PC-9 (cell line): ENCODE results near the gene LPCAT1. TPM values are rescaled to one million over a fixed set of nuclear protein-coding genes. Genes with fewer than 3 reads are reported as not detected.

Source experiments
- BruUV-seq: library from RNA; stranded (reverse); fragments of 400-500 nt; replicated peaks from 2 replicates; lab custom pipeline; 2021; lab: Mats Ljungman, UMichigan
- CTCF ChIA-PET: fragments of 300-600 bp; sonication (Branson Sonifier 250); formaldehyde crosslinking; loops from one replicate; lab custom pipeline; 2022; ENCODE audit warnings: antibody characterized with exemption; lab: Charles Lee
- POLR2A ChIA-PET: fragments of 300-600 bp; sonication (Branson Sonifier 250); formaldehyde crosslinking; loops from one replicate; lab custom pipeline; 2022; ENCODE audit warnings: antibody characterized with exemption; ENCODE audit not compliant: unreplicated experiment; lab: Charles Lee
- DNase-seq, 2 experiments: peaks; one replicate each; pipeline versions ENCODE4 v3.0.0 to v3.0.0-alpha.2; 2015 to 2022; ENCODE audit warnings: mixed read lengths in 1 of 2
- H2AFZ ChIP-seq: fragments of 200-600 bp; sonication (generic); 2 replicates; pipeline ENCODE4 v1.8.1; 2017; ENCODE audit warnings: antibody characterized with exemption
- H3F3A ChIP-seq: fragments of 200-600 bp; sonication (generic); 2 replicates; pipeline ENCODE4 v1.8.1; 2017; ENCODE audit warnings: antibody characterized with exemption, mild to moderate bottlenecking, low read depth; ENCODE audit not compliant: insufficient read depth
- H3K27ac ChIP-seq: fragments of 200-600 bp; sonication (generic); 2 replicates; pipeline ENCODE4 v1.6.1; 2016; ENCODE audit warnings: mixed run types
- H3K27me3 ChIP-seq: fragments of 200-600 bp; sonication (generic); 2 replicates; pipeline ENCODE4 v1.6.1; 2016; ENCODE audit warnings: low read depth, mixed run types; ENCODE audit not compliant: insufficient read depth
- H3K36me3 ChIP-seq: fragments of 200-600 bp; sonication (generic); 2 replicates; pipeline ENCODE4 v1.6.1; 2016; ENCODE audit warnings: low read depth, mixed run types
- H3K4me1 ChIP-seq: fragments of 200-600 bp; sonication (generic); replicated peaks from 2 replicates; pipeline ENCODE4 v1.6.1; 2016; ENCODE audit warnings: mixed run types; ENCODE audit not compliant: insufficient read depth
- H3K4me2 ChIP-seq: fragments of 200-600 bp; sonication (generic); 2 replicates; pipeline ENCODE4 v1.6.1; 2017; ENCODE audit warnings: mixed run types
- H3K4me3 ChIP-seq: fragments of 200-600 bp; sonication (generic); 2 replicates; pipeline ENCODE4 v1.6.1; 2016; ENCODE audit warnings: mixed run types
- H3K79me2 ChIP-seq: fragments of 200-600 bp; sonication (generic); 2 replicates; pipeline ENCODE4 v1.6.1; 2017; ENCODE audit warnings: low read depth, mixed run types
- H3K9me2 ChIP-seq: fragments of 200-600 bp; sonication (generic); 2 replicates; pipeline ENCODE4 v1.8.1; 2017; ENCODE audit warnings: mild to moderate bottlenecking; ENCODE audit not compliant: insufficient read depth
- H3K9me3 ChIP-seq: fragments of 200-600 bp; sonication (generic); 2 replicates; pipeline ENCODE4 v1.8.1; 2016; ENCODE audit warnings: low read depth; ENCODE audit not compliant: insufficient read depth
- H4K20me1 ChIP-seq: fragments of 200-600 bp; sonication (generic); 2 replicates; pipeline ENCODE4 v1.8.1; 2017; ENCODE audit not compliant: insufficient read depth
- CTCF ChIP-seq: fragments of 200-600 bp; sonication (generic); conservative IDR thresholded peaks from 2 replicates; pipeline ENCODE4 v1.6.1; 2017; ENCODE audit warnings: mixed run types, antibody characterized with exemption, mild to moderate bottlenecking, moderate library complexity
- EZH2 ChIP-seq: fragments of 200-600 bp; sonication (generic); IDR thresholded peaks from 2 replicates; pipeline ENCODE4 v1.8.0; 2017; ENCODE audit warnings: antibody characterized with exemption, low read depth
- intact Hi-C: fragments of 100-400 bp; cut with micrococcal nuclease; formaldehyde crosslinking; loops from one replicate; pipeline ENCODE4 v1.10.0; 2022; ENCODE audit not compliant: unreplicated experiment
- total RNA-seq: library from RNA; stranded (reverse); gene quantifications from 2 replicates; pipeline ENCODE4 v1.2.3, GENCODE V29; 2021

The LPCAT1 gene
- total RNA-seq, 1 experiment from 2014 or later = 96.1 TPM

GRCh38 chr5:1420211-1421195 lies 103.3 kb downstream of the LPCAT1 start:
- CTCF ChIA-PET = no interaction called here
- Histone ChIP-seq H3K4me2 (no peak overlapping the region), H3K27ac (no peak overlapping the region), H3K9me2 (no peaks in the 10 kb centered on the region), H3K36me3 (no peaks in the 10 kb centered on the region), H2AFZ (no peak overlapping the region), H3K4me1 (no peaks in the 10 kb centered on the region), H4K20me1 (no peaks in the 10 kb centered on the region), H3F3A (no peaks in the 10 kb centered on the region), H3K9me3 (no peaks in the 10 kb centered on the region), H3K27me3 (peaks cover 88% of the 10 kb centered on the region), H3K79me2 (no peaks in the 10 kb centered on the region), H3K4me3 (no peak overlapping the region)
- intact Hi-C loops = no loop called here
- no TSS peak for BruUV-seq
- POLR2A ChIA-PET = no interaction called here
- DNase-seq = no peak
- no peak for TF ChIP-seq EZH2
- no peak for TF ChIP-seq CTCF

- Histone ChIP-seq H3K9me2 (no peaks in the 10 kb centered on the region), H4K20me1 (no peaks in the 10 kb centered on the region), H3K36me3 (no peaks in the 10 kb centered on the region), H3K9me3 (no peaks in the 10 kb centered on the region), H3K4me2 (no peak overlapping the region), H3K27me3 (peaks cover 88% of the 10 kb centered on the region), H3K79me2 (no peaks in the 10 kb centered on the region), H3K4me1 (no peaks in the 10 kb centered on the region), H3K4me3 (no peak overlapping the region), H3F3A (no peaks in the 10 kb centered on the region), H2AFZ (no peak overlapping the region), H3K27ac (no peak overlapping the region)
- TF ChIP-seq EZH2 (no peak), CTCF (no peak)
- DNase-seq = no peak
- BruUV-seq = no TSS peak
- ChIA-PET CTCF (no interaction called here), POLR2A (no interaction called here)
- intact Hi-C loops = no loop called here
These were observed 104.1 kb downstream of the LPCAT1 start for GRCh38 chr5:1419476-1420210.

- TF ChIP-seq CTCF (no peak), EZH2 (no peak)
- no TSS peak for BruUV-seq
- Histone ChIP-seq H3K4me2 (no peak overlapping the region), H3K4me3 (no peak overlapping the region), H3K9me3 (no peaks in the 10 kb centered on the region), H4K20me1 (no peaks in the 10 kb centered on the region), H3K27ac (no peak overlapping the region), H3K9me2 (no peaks in the 10 kb centered on the region), H3K79me2 (no peaks in the 10 kb centered on the region), H3F3A (no peaks in the 10 kb centered on the region), H3K4me1 (no peaks in the 10 kb centered on the region), H3K27me3 (peaks cover 87% of the 10 kb centered on the region), H3K36me3 (no peaks in the 10 kb centered on the region), H2AFZ (no peak overlapping the region)
- DNase-seq = no peak
- intact Hi-C loops = no loop called here
- ChIA-PET POLR2A (no interaction called here), CTCF (no interaction called here)
These were observed 104.9 kb downstream of the LPCAT1 start for GRCh38 chr5:1418921-1419280.
